ENCODE measurements around the gene MRPL52.
A peak's percentile ranks its signal among the peaks of the same experiment; 100 is the strongest.

MRPL52 gene

DNA sequence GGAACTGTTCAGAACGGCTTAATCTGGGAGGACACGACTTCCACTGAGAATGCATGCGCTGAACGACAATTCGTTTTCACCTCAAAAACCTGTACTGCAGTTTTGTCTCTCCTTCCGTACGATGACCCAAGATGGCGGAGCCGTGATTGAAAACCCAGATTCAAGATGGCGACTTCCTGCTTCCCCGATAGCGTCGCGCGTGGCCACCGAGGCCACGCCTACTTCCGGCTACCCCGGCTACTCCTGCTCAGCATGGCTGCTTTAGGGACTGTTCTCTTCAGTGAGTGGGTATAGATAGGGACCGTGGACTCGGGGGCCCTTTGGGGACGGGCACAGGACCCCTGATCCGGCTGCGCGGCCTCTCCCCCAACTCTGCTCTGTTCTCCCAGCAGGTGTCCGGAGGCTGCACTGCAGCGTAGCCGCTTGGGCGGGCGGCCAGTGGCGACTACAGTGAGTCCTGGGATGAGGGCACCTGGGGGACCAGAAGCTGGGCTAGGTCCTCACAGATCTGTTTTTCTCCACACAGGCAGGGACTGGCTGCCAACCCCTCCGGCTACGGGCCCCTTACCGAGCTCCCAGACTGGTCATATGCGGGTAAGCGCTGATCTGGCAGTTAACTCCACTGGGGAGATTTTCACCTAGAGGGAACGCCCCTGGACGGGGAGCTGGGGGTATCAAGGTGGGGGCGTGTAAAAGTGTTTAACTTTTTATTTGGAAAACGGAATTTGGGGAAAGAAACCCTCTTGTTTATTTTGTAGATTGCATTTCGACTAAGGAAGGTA is at the start of gene MRPL52:
Gene MRPL52 (plus strand): TSS at position 227 of the 782 bp plus-strand sequence. CDS start 26 bp downstream, at position 253.
- TF ChIP-seq EP300 (IDR thresholded peaks at IDR 0.05; ENCODE audit: borderline replicate concordance) = no peak
- TF ChIP-seq NFIC (IDR thresholded peaks at IDR 0.05) = no peak
- TF ChIP-seq CREB1 (IDR thresholded peaks at IDR 0.05; ENCODE audit: low read depth) = peak; percentile 31; the same call in 1 of the 2 replicates
- TF ChIP-seq USF1 (IDR thresholded peaks at IDR 0.05) = peak; percentile 42; the same call in 1 of the 2 replicates
- TF ChIP-seq REST (IDR thresholded peaks at IDR 0.05; ENCODE audit: low read depth) = no peak
- peak; percentile 15; the same call in 1 of the 2 replicates for TF ChIP-seq TCF12 (IDR thresholded peaks at IDR 0.05; ENCODE audit: low read depth)
- TF ChIP-seq RAD21 (IDR thresholded peaks at IDR 0.05; ENCODE audit: low read depth) = no peak
- TF ChIP-seq YY1 (IDR thresholded peaks at IDR 0.05; ENCODE audit: low read depth) = peak; percentile 99
- TF ChIP-seq ZBTB7A (IDR thresholded peaks at IDR 0.05; ENCODE audit: low read depth) = no peak
- TF ChIP-seq EGR1 (IDR thresholded peaks at IDR 0.05) = peak; percentile 87
- TF ChIP-seq TAF1 (IDR thresholded peaks at IDR 0.05; ENCODE audit: low read depth) = peak; percentile 86
- TF ChIP-seq, protein P1, sequence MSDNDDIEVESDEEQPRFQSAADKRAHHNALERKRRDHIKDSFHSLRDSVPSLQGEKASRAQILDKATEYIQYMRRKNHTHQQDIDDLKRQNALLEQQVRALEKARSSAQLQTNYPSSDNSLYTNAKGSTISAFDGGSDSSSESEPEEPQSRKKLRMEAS (IDR thresholded peaks at IDR 0.05) = no peak
- no peak for TF ChIP-seq FOXM1 (IDR thresholded peaks at IDR 0.05; ENCODE audit: borderline replicate concordance, low read depth)
- 0 out of 2 replicates have a peak, but pooled peaks have one; percentile 16 for TF ChIP-seq CEBPB (IDR thresholded peaks at IDR 0.05)
- peak; percentile 28; the same call in 1 of the 2 replicates for TF ChIP-seq TEAD4 (IDR thresholded peaks at IDR 0.05)

DNA sequence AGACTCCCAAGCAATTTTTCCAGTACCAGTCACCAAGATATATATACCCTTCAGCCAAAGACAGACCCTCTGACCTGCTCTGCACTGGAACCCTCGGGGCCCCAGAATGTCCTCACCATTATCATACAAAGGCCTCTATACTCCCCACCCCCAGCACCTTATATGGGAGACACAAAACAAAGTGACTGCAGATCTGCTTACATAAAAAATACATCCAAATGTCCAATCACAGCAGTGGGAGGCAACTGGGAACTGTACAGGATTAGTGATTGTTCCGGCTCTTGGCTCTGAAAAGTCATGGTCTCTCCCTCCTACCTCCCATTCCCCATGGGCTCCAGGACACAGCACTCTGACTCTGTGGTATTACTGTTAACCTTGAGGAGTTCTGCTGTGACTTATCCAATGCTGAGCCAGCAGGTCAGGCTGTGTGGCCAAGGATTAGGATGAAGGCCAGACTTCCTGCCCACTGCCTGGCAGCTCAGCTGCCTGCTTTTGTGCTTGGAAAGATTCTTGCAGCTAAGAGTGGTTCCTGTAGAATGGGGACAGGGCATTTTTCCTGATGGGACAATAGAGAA is 49.5 kb upstream of the MRPL52 start:
- TF ChIP-seq TCF12 (IDR thresholded peaks at IDR 0.05; ENCODE audit: low read depth) = no peak

GRCh38 chr14:22780941-22781300 is 48.8 kb upstream of the MRPL52 start:
- TF ChIP-seq YY1 (IDR thresholded peaks at IDR 0.05; ENCODE audit: low read depth) = no peak
- no peak for TF ChIP-seq USF1 (IDR thresholded peaks at IDR 0.05)
- TF ChIP-seq FOXM1 (IDR thresholded peaks at IDR 0.05; ENCODE audit: borderline replicate concordance, low read depth) = no peak
- no peak for TF ChIP-seq NFIC (IDR thresholded peaks at IDR 0.05)
- no peak for TF ChIP-seq CREB1 (IDR thresholded peaks at IDR 0.05; ENCODE audit: low read depth)
- TF ChIP-seq, protein P1 (IDR thresholded peaks at IDR 0.05) = no peak
- TF ChIP-seq CEBPB (IDR thresholded peaks at IDR 0.05) = no peak
- TF ChIP-seq RAD21 (IDR thresholded peaks at IDR 0.05; ENCODE audit: low read depth) = no peak
- TF ChIP-seq EGR1 (IDR thresholded peaks at IDR 0.05) = no peak
- TF ChIP-seq EP300 (IDR thresholded peaks at IDR 0.05; ENCODE audit: borderline replicate concordance) = no peak
- no peak for TF ChIP-seq TCF12 (IDR thresholded peaks at IDR 0.05; ENCODE audit: low read depth)
- no peak for TF ChIP-seq REST (IDR thresholded peaks at IDR 0.05; ENCODE audit: low read depth)
- TF ChIP-seq ZBTB7A (IDR thresholded peaks at IDR 0.05; ENCODE audit: low read depth) = no peak
- TF ChIP-seq TAF1 (IDR thresholded peaks at IDR 0.05; ENCODE audit: low read depth) = no peak
- TF ChIP-seq TEAD4 (IDR thresholded peaks at IDR 0.05) = no peak

DNA sequence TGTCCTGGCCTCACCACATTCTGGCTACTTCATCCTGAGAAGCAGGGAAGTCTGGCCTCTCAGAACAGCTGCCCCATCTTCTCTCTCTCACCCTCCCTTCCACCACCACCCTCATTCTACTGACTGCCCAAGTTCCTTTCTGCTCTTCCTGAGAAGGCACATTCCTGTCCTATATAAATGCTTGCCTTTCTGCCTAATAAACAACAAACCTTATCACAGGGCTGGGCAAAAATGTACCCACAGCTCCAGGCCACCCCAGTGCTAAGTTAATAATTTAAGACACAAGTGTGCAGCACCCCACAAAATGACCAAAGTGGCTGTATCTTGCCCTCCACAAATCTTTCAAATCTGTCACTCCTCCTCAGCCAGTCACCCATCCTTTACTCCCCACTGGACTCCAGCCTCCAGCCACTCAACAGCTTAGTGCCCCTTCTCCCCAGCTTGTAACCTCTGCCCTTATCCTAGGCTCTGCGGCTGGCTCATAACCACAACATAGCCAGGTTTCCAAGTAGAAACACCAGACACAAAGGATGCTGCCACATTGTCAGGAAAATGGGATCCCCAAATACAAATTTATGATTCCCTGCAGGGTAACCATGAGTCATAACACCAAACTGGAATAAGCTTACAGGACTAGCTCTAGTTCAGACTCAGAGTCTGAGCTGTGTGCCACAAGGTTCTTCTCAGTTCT is 48.2 kb upstream of the MRPL52 start:
- TF ChIP-seq NFIC (IDR thresholded peaks at IDR 0.05) (no peak), REST (IDR thresholded peaks at IDR 0.05; ENCODE audit: low read depth) (no peak), TEAD4 (IDR thresholded peaks at IDR 0.05) (no peak), CREB1 (IDR thresholded peaks at IDR 0.05; ENCODE audit: low read depth) (no peak), RAD21 (IDR thresholded peaks at IDR 0.05; ENCODE audit: low read depth) (no peak), FOXM1 (IDR thresholded peaks at IDR 0.05; ENCODE audit: borderline replicate concordance, low read depth) (no peak), EP300 (IDR thresholded peaks at IDR 0.05; ENCODE audit: borderline replicate concordance) (no peak), YY1 (IDR thresholded peaks at IDR 0.05; ENCODE audit: low read depth) (no peak)
